ENCODE results near the gene COG5.

DNA sequence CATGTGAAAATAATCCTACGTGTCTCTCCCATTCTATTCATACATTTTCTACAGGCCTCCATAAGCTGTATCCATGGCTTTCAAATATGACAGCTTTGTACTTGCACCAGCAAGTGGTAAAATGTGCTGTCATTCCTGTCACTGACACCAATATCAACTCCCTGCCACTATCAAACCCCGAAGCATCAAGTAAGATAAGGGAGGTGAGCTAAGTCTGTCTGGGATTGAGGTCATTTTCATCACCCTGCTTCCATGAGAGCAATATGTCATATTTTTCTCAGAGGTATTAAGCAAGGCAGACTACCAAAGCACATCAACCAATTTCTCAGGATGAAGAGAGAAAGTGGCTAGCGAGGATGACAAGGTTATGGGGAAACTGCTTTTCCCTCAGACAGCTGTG, 82.8 kb downstream of the COG5 start:
- TF ChIP-seq, protein P1, sequence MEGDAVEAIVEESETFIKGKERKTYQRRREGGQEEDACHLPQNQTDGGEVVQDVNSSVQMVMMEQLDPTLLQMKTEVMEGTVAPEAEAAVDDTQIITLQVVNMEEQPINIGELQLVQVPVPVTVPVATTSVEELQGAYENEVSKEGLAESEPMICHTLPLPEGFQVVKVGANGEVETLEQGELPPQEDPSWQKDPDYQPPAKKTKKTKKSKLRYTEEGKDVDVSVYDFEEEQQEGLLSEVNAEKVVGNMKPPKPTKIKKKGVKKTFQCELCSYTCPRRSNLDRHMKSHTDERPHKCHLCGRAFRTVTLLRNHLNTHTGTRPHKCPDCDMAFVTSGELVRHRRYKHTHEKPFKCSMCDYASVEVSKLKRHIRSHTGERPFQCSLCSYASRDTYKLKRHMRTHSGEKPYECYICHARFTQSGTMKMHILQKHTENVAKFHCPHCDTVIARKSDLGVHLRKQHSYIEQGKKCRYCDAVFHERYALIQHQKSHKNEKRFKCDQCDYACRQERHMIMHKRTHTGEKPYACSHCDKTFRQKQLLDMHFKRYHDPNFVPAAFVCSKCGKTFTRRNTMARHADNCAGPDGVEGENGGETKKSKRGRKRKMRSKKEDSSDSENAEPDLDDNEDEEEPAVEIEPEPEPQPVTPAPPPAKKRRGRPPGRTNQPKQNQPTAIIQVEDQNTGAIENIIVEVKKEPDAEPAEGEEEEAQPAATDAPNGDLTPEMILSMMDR (conservative IDR thresholded peaks at IDR 0.05; ENCODE audit: low read length) = no peak
- TF ChIP-seq EZH2phosphoT487 (IDR thresholded peaks at IDR 0.05; ENCODE audit: borderline replicate concordance) = no peak

All from Loucy (cell line).